ENCODE results near the gene BRPF1. TPM values are rescaled to one million over a fixed set of nuclear protein-coding genes. Genes with fewer than 3 reads are reported as not detected.

BRPF1 gene
- total RNA-seq, 1 experiment from 2014 or later: 23.6 TPM

DNA sequence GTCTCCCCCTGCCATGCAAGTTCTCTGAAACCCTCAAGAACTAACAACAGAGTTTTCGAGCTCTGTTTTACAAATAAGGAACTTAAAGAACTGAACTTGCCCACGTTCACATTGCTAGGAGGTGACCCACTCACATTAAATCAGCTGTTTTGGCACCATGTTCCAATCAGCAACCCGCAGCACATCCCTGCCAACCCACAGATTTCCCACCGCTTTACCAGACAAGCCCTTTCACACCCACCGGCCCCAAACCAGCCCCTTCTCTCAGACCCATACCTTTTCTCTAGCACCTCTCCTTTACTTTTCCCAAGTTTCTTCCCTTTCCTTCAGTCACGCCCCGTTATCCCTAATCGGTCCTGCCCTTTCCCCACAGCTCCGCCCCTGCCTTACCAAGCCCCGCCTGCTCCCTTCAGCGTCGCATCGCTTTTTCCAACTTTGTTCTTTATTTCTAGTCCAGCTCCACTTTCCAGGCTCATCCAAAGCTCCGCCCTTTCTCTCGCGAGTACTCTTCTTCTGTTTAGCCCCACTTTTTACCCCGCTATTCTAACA, 804 bp upstream of the BRPF1 start:
- Histone ChIP-seq H4K20me1 (ENCODE audit: insufficient read depth) (peaks cover 4% of the 10 kb centered on the region; the same call in 1 of the 2 replicates), H3K9ac (ENCODE audit: low read length) (no peak overlapping the region), H3K4me2 (ENCODE audit: low read length) (peak overlapping the region; percentile 84), H3K9me3 (ENCODE audit: control insufficient read depth in 1 of 2, insufficient read depth in 1 of 2, low read depth in 1 of 2, low read length in 2 of 2) (no peaks in the 10 kb centered on the region), H2AFZ (ENCODE audit: low read depth, low read length, poor library complexity, severe bottlenecking) (peak overlapping the region; percentile 92), H3K4me1 (ENCODE audit: control insufficient read depth in 1 of 2, insufficient read depth in 2 of 2, low read length in 2 of 2) (peaks cover 19 to 42% of the 10 kb centered on the region in 2 experiments; a peak in 3 of 4 replicates), H3K27me3 (ENCODE audit: insufficient read depth, low read length) (no peaks in the 10 kb centered on the region), H3K4me3 (replicated peaks in 1 of 2; ENCODE audit: low read depth in 1 of 2, low read length in 2 of 2) (peak overlapping the region; percentile 38 to 95), H3K27ac (ENCODE audit: low read depth, low read length) (peak overlapping the region; percentile 70), H3K36me3 (ENCODE audit: control insufficient read depth in 1 of 2, insufficient read depth in 2 of 2, low read length in 2 of 2) (peaks cover 10 to 22% of the 10 kb centered on the region in 2 experiments), H3K9me2 (ENCODE audit: insufficient read depth) (no peaks in the 10 kb centered on the region), H3K79me2 (ENCODE audit: insufficient read depth, low read length) (peaks cover 41% of the 10 kb centered on the region)
- ChIA-PET RAD21 (ENCODE audit: low non-redundant PET in 1 of 2, low total read pairs in 2 of 2, uncharacterized antibody in 2 of 2, unreplicated experiment in 2 of 2) (interaction anchor here in 1 of 2 experiments (1.1 kb wide), 1 partner anchor 15 kb away, joined by 4 read pairs; no protein-coding TSS in a partner anchor), CTCF (interaction anchor here (1.6 to 2.2 kb wide), 2 partner anchors 10 to 15 kb away, joined by 5 to 10 read pairs; no protein-coding TSS in a partner anchor), POLR2A (interaction anchor here (1.1 to 2.9 kb wide), 3 partner anchors 10 to 19 kb away, joined by 3 to 9 read pairs (median 5); partner anchors contain the start of gene OGG1)
- BruUV-seq (replicated peaks): no TSS peak
- TF ChIP-seq SRF (IDR thresholded peaks at IDR 0.05; ENCODE audit: low read depth) (0 out of 2 replicates have a peak, but pooled peaks have one; percentile 9), SIN3A (IDR thresholded peaks at IDR 0.05; ENCODE audit: low read depth) (no peak)
- ATAC-seq (peak; percentile 78), DNase-seq (ENCODE audit: low read depth, low spot score) (no peak)
- intact Hi-C loops (cut with micrococcal nuclease): loop anchor here (1.0 to 10.0 kb wide), 3 partner anchors 19 to 376 kb away; partner anchors contain the start of genes ARPC4, OGG1 and TADA3

- no peaks in the 10 kb centered on the region for H3K9me3 ChIP-seq (ENCODE audit: control insufficient read depth in 1 of 2, insufficient read depth in 1 of 2, low read depth in 1 of 2, low read length in 2 of 2)
- CTCF ChIA-PET: interaction anchor here (0.8 kb wide), 1 partner anchor 16 kb away, joined by 3 read pairs; no protein-coding TSS in a partner anchor
- peak overlapping the region; percentile 95 for H3K4me3 ChIP-seq (replicated peaks in 1 of 2; ENCODE audit: low read depth in 1 of 2, low read length in 2 of 2)
- H3K9me2 ChIP-seq (ENCODE audit: insufficient read depth): no peaks in the 10 kb centered on the region
- H3K79me2 ChIP-seq (ENCODE audit: insufficient read depth, low read length): peaks cover 55% of the 10 kb centered on the region
- H3K4me1 ChIP-seq (ENCODE audit: control insufficient read depth in 1 of 2, insufficient read depth in 2 of 2, low read length in 2 of 2): peaks cover 19 to 33% of the 10 kb centered on the region in 2 experiments; a peak in 3 of 4 replicates
- RAD21 ChIA-PET (ENCODE audit: low non-redundant PET in 1 of 2, low total read pairs in 2 of 2, uncharacterized antibody in 2 of 2, unreplicated experiment in 2 of 2): interaction anchor here in 1 of 2 experiments (1.1 kb wide), 1 partner anchor 16 kb away, joined by 4 read pairs; no protein-coding TSS in a partner anchor
- BruUV-seq (replicated peaks): no TSS peak
- no peak for TF ChIP-seq SP1 (IDR thresholded peaks at IDR 0.05; ENCODE audit: low read depth)
- TF ChIP-seq ZFX (IDR thresholded peaks at IDR 0.05): 0 out of 2 replicates have a peak, but pooled peaks have one; percentile 58
- TF ChIP-seq, protein P1, sequence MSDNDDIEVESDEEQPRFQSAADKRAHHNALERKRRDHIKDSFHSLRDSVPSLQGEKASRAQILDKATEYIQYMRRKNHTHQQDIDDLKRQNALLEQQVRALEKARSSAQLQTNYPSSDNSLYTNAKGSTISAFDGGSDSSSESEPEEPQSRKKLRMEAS (IDR thresholded peaks at IDR 0.05): no peak
- TF ChIP-seq, protein P2, sequence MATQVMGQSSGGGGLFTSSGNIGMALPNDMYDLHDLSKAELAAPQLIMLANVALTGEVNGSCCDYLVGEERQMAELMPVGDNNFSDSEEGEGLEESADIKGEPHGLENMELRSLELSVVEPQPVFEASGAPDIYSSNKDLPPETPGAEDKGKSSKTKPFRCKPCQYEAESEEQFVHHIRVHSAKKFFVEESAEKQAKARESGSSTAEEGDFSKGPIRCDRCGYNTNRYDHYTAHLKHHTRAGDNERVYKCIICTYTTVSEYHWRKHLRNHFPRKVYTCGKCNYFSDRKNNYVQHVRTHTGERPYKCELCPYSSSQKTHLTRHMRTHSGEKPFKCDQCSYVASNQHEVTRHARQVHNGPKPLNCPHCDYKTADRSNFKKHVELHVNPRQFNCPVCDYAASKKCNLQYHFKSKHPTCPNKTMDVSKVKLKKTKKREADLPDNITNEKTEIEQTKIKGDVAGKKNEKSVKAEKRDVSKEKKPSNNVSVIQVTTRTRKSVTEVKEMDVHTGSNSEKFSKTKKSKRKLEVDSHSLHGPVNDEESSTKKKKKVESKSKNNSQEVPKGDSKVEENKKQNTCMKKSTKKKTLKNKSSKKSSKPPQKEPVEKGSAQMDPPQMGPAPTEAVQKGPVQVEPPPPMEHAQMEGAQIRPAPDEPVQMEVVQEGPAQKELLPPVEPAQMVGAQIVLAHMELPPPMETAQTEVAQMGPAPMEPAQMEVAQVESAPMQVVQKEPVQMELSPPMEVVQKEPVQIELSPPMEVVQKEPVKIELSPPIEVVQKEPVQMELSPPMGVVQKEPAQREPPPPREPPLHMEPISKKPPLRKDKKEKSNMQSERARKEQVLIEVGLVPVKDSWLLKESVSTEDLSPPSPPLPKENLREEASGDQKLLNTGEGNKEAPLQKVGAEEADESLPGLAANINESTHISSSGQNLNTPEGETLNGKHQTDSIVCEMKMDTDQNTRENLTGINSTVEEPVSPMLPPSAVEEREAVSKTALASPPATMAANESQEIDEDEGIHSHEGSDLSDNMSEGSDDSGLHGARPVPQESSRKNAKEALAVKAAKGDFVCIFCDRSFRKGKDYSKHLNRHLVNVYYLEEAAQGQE (IDR thresholded peaks at IDR 0.05; ENCODE audit: low read depth): no peak
- TF ChIP-seq CBX3 (IDR thresholded peaks at IDR 0.05; ENCODE audit: low read depth): no peak
- TF ChIP-seq FOSL1 (IDR thresholded peaks at IDR 0.05; ENCODE audit: low read depth): no peak
- ATAC-seq (no peak; the same call in 1 of the 2 replicates), DNase-seq (ENCODE audit: low read depth, low spot score) (no peak)
- peaks cover 4% of the 10 kb centered on the region; the same call in 1 of the 2 replicates for H4K20me1 ChIP-seq (ENCODE audit: insufficient read depth)
- peak overlapping the region; percentile 84 for H3K4me2 ChIP-seq (ENCODE audit: low read length)
- peak overlapping the region; percentile 97 for H3K9ac ChIP-seq (ENCODE audit: low read length)
- no peak overlapping the region for H2AFZ ChIP-seq (ENCODE audit: low read depth, low read length, poor library complexity, severe bottlenecking)
- H3K27me3 ChIP-seq (ENCODE audit: insufficient read depth, low read length): no peaks in the 10 kb centered on the region
- POLR2A ChIA-PET: interaction anchor here (0.9 to 2.9 kb wide), 2 partner anchors 17 to 460 kb away, joined by 3 to 9 read pairs; partner anchors contain the start of gene OGG1
- intact Hi-C loops (cut with micrococcal nuclease): loop anchor here (10.0 kb wide), 1 partner anchor 377 kb away; no protein-coding TSS in a partner anchor
- peaks cover 20 to 32% of the 10 kb centered on the region in 2 experiments for H3K36me3 ChIP-seq (ENCODE audit: control insufficient read depth in 1 of 2, insufficient read depth in 2 of 2, low read length in 2 of 2)
- peak overlapping the region; percentile 98 for H3K27ac ChIP-seq (ENCODE audit: low read depth, low read length)
Measured at GRCh38 chr3:9732080-9732739, 675 bp downstream of the BRPF1 start.
